ENCODE results near the gene LCOR. TPM values are rescaled to one million over a fixed set of nuclear protein-coding genes. Genes with fewer than 3 reads are reported as not detected.

The LCOR gene
- total RNA-seq, 1 experiment from 2014 or later = 14.9 TPM

- DNase-seq (ENCODE audit: low read depth) = no peak
Measured at GRCh38 chr10:97010695-97011206, 178.7 kb downstream of the LCOR start.

DNA sequence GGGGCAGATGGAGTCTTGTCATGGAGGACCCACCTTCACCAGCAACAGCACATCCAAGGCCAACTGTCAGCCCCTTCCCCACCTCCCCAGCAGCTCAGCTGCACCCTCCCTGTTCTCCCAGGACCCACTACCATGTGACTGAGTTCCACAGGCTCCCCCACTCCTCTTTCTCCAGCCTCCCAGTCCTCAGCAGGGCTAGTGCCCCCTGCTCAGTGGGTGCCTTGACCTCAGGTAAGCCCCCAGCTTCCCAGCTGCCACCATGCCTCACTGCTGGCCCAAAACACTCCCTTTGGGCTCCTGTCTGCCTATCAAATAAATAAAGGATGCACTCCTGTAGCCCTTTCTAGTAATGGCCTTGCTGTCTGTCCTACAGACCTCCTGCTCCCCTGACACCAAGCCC lies 179.3 kb downstream of the LCOR start:
- no peak for DNase-seq (ENCODE audit: low read depth)

DNA sequence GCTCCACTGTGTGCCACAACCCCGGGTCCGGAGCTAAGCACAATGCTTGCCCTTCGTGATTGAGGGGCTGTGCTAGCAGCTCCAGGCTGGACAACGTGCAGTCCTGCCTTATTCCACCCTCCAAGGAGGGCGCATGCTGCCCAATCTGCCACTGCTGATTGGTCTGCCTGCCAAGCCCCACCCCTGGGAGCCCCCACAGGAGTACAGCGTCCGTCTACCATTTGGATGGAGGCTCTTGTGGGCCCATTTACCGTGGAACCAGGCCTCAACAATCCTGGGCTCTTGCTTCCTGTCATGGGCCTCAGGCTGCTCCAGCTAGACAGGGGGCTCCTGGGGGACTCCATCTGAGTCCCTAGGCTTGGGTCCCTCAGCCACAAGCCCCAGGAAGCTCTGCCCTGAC lies 180.4 kb downstream of the LCOR start:
- DNase-seq (ENCODE audit: low read depth) = no peak

DNA sequence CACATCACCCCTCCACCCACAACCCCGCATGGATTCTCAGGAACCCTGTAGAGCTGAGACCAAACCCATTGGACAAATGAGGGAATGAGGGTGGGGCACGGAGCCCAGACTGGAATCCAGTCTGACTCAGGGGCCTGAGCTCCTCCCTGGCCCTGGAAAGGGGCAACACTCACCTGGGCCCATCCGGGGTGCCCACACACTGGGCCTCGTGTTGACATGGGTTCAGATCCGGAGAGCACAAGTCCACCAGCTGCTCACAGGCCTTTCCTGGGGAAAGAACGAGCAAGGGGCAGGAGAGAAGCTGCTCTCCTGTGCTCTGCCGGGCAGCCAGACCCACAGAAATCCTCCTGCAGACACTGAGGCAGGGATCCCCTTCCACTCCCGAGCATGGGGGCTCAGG lies 181.5 kb downstream of the LCOR start:
- DNase-seq (ENCODE audit: low read depth) = no peak

- no peak for DNase-seq (ENCODE audit: low read depth)
Measured at GRCh38 chr10:97013983-97014382, 181.9 kb downstream of the LCOR start.

DNA sequence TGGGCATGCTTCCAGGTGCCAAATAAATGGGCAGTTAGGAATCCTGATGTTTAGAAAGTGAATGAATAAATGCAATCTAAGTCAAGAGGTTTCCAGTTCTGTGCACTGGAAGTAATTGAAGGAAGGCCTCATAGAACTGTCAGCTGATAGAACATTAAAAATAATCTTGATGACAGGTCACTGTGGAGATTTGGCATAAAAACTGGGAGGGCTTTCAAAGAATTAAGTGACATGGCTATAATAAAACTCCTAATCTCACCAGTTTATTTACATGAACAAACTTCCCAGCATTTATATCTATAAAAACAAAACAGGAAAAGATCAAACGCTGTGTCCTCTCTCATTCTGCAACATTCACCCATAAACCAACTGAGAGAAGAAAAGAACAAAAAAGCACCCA lies 183.1 kb downstream of the LCOR start:
- DNase-seq (ENCODE audit: low read depth) = no peak

GRCh38 chr10:97016728-97017473 lies 184.8 kb downstream of the LCOR start:
- DNase-seq (ENCODE audit: low read depth) = no peak

GRCh38 chr10:97017474-97017903 lies 185.4 kb downstream of the LCOR start:
- DNase-seq (ENCODE audit: low read depth) = no peak

GRCh38 chr10:97018251-97019212 lies 186.4 kb downstream of the LCOR start:
- no peak for DNase-seq (ENCODE audit: low read depth)

DNA sequence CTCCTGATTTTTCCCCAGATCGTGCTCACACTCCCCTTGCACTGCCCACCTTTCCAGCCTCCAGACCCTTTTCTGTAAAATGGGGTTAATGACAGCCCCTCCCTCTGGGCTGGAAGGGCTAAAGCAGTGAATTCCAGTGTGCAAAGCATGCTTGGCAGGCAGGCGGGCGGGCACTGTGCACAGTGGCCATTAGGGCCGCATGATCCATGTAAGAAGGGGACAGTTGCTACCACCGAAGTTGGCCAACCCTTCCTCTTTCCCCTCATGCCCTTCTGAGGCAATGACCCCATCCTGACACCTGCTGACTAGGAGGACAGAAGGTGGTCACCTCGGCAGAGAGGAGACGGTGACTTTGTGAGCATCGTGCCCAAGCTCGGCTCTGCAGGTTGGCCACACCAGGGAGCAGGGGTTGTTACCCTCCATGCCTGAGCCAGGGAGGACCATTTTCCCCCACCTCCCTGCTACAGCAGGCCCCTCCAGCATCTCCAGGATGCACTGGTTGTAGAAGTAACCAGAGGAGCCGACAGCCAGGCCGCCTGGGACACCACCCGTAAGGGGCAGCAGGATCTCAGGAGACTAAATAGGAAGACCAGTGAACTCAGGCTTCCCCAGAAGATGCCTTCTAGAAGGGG lies 187.2 kb downstream of the LCOR start:
- no peak for DNase-seq (ENCODE audit: low read depth)

DNA sequence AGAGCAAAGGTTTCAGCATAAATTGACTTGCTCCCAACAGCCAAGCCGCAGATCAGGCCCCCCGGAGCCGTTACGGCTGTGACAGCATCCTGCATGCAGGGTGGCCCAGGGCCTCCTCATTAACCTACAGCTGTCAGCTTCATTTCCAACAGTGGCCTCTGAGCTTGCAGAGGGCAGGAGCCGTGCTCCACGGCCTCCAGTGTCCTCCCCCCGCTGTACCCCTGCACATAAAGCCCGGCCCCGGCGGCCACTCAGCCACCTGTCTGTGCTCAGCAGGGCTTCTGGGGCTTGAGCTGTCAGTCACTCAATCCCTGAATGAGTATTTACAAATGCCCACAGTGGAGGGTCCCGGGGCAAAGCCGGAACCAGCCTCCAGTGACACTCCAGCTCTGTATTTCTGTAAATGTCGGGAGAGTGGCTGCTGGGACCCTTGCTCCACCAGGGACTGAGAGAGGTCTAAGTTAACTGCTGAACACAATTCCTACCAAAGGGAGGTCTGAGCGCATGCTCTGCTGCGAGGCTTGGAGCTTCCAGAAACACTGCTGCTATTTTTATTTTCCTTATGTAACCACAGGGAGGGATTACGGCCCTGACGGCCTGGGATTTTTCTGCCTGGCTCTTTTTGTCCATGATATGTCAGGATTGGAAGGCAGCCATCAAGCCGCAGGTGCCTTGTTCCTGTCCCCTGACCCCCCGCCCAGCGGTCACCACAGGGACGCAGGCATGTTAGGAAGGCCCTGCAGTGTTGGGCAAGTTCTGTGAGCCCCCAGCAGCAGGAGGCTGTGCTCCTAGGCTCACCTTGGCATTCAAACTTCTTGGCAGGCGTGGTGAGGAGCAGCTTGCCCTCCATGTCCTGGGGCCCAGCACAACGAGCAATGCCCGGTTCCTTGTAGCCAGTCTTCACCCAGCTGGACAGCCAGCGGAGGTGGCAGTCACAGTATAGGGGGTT lies 188.6 kb downstream of the LCOR start:
- no peak for DNase-seq (ENCODE audit: low read depth)

GRCh38 chr10:97022616-97023015 lies 190.5 kb downstream of the LCOR start:
- no peak for DNase-seq (ENCODE audit: low read depth)

GRCh38 chr10:97023401-97024167 lies 191.5 kb downstream of the LCOR start:
- DNase-seq (ENCODE audit: low read depth) = no peak

GRCh38 chr10:97024168-97025073 lies 192.3 kb downstream of the LCOR start:
- DNase-seq (ENCODE audit: low read depth) = peak; percentile 46

- peak; percentile 52 for DNase-seq (ENCODE audit: low read depth)
Measured at GRCh38 chr10:97025613-97026242, 193.6 kb downstream of the LCOR start.

DNA sequence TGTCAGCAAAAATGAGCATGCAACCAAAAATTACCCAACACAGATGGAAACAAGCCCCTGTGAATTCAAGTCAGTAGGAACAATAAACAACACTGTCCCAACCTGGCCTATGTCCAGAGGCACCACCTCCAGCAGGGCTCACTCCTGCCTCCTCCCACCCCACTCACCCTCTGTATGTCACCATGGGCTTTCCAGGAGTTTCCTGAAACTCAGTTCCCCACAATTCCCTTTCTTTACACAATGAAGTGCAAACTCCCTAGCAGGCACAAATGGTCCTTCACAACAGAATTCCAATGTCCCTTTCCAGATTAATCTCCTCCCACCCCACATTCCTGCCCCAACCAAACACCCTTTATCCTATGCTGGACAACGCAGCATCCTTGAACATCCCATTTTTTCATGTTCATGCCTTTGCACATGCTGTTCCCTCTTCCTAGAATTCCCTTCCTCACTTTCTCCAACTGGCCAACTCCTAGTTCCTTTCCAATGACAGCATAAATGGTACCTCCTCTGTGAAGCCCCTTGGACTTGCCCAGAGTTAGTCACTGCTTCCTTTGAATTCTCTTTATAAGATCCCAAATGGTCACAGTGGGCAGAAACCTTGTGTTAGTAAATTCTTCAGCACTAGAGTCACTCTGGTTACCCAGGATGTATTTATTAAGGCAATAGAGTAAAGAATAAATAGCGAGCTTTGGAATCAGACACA lies 196.2 kb downstream of the LCOR start:
- DNase-seq (ENCODE audit: low read depth) = peak; percentile 49

DNA sequence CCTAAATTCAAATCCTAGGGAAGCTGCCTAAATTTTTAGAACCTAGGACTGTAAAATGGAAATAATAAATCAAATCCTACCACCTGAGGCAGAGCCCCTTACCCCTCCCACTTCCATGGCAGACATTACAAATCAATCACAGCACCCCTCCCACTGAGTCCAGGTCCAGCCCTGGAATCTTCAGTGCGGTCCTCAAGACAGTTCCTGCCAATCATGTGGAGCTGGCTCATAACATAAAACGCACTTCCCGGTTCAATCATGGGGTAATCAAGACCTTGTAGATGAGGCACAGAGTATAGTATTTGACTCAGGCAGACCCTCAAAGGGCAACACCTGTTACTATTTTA lies 196.7 kb downstream of the LCOR start:
- DNase-seq (ENCODE audit: low read depth) = no peak

DNA sequence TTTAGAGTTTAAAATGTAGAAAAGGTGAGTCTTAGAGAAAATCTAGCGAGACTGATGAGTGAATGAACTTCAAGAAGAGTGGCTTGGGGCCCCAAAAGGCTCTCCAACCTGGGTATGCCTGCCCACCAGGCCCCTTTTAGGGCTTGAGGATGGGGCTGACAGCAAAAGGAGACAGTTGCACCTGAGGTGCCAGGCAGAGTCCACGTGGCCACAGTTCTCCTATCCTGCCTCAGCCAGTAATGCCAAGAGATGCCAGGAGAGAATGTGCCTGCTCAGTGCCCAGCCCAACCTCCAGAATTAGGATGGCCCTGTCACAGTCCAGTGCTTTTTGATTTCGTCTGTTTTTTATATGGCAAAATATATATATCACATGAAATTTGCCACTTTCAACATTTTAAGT lies 197.2 kb downstream of the LCOR start:
- no peak for DNase-seq (ENCODE audit: low read depth)

Data from LHCN-M2 (cell line).